Measurements from ENCODE around the gene DEDD. TPM values are rescaled to one million over a fixed set of nuclear protein-coding genes. Genes with fewer than 3 reads are reported as not detected.
"Not testable (repeated sequence)": the region's sequence is repeated elsewhere in the genome, so short reads cannot be mapped to it uniquely, and the experiment has no call there.

DEDD gene
- total RNA-seq, 1 donor from 2014 or later: 40.9 TPM

DNA sequence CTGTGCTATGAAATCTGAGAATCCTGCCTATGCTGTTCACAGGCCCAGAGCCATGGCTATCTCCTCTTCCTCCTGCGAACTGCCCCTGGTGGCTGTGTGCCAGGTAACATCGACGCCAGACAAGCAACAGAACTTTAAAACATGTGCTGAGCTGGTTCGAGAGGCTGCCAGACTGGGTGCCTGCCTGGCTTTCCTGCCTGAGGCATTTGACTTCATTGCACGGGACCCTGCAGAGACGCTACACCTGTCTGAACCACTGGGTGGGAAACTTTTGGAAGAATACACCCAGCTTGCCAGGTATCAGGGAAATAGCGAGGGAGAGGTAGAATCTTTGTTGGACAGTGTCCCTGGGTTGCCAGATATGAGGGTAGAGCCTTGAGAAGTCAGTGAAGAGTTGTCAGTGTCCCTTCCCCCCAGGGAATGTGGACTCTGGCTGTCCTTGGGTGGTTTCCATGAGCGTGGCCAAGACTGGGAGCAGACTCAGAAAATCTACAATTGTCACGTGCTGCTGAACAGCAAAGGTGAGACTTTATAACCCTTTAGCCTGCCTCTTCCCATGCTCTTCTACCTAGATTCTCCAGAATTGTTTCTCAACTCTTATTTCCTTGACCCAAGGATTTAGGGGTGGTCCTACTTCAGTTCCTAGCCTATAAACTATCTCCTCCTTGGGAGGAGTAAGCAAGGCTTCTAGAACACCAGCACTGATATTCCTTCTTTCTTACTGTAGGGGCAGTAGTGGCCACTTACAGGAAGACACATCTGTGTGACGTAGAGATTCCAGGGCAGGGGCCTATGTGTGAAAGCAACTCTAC lies 13.2 kb downstream of the DEDD start:
- H3K4me2 ChIP-seq (ENCODE audit: low read length): peak overlapping the region; percentile 86
- Mint-ChIP-seq H3K27me3 (ENCODE audit: low read depth, unreplicated experiment) (no peaks in the 10 kb centered on the region), H3K36me3 (ENCODE audit: low read depth, unreplicated experiment) (peaks cover 22% of the 10 kb centered on the region), H3K27ac (ENCODE audit: unreplicated experiment) (peak overlapping the region; percentile 98), H3K4me1 (ENCODE audit: low read depth, unreplicated experiment) (peaks cover 31% of the 10 kb centered on the region), H3K9me3 (ENCODE audit: unreplicated experiment) (no peaks in the 10 kb centered on the region), H3K4me3 (ENCODE audit: unreplicated experiment) (peak overlapping the region; percentile 95)
- no peak for FAIRE-seq
- H3K36me3 ChIP-seq (ENCODE audit: insufficient read depth, low read length): peaks cover 29% of the 10 kb centered on the region
- peaks cover 32% of the 10 kb centered on the region for H4K20me1 ChIP-seq (ENCODE audit: insufficient read depth, low read length)
- H3K79me2 ChIP-seq (ENCODE audit: insufficient read depth, low read length): peaks cover 69% of the 10 kb centered on the region
- TF ChIP-seq, protein P1, sequence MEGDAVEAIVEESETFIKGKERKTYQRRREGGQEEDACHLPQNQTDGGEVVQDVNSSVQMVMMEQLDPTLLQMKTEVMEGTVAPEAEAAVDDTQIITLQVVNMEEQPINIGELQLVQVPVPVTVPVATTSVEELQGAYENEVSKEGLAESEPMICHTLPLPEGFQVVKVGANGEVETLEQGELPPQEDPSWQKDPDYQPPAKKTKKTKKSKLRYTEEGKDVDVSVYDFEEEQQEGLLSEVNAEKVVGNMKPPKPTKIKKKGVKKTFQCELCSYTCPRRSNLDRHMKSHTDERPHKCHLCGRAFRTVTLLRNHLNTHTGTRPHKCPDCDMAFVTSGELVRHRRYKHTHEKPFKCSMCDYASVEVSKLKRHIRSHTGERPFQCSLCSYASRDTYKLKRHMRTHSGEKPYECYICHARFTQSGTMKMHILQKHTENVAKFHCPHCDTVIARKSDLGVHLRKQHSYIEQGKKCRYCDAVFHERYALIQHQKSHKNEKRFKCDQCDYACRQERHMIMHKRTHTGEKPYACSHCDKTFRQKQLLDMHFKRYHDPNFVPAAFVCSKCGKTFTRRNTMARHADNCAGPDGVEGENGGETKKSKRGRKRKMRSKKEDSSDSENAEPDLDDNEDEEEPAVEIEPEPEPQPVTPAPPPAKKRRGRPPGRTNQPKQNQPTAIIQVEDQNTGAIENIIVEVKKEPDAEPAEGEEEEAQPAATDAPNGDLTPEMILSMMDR (IDR thresholded peaks at IDR 0.05; ENCODE audit: insufficient read depth, low read depth, low read length): peak; percentile 48
- no peak for TF ChIP-seq EZH2 (IDR thresholded peaks at IDR 0.05; ENCODE audit: insufficient read depth, low read length)
- peak overlapping the region; percentile 98 for H3K4me3 ChIP-seq (ENCODE audit: insufficient read depth, low read depth, low read length)
- peak overlapping the region; percentile 98 for H3K27ac ChIP-seq (ENCODE audit: low read depth, low read length)
- H3K9me3 ChIP-seq (ENCODE audit: insufficient read depth, low read depth, low read length): no peaks in the 10 kb centered on the region
- H3K9ac ChIP-seq (ENCODE audit: low read length): peak overlapping the region; percentile 99
- H3K4me1 ChIP-seq (ENCODE audit: insufficient read depth, low read length): peaks cover 29% of the 10 kb centered on the region
- no peak overlapping the region for H2AFZ ChIP-seq (ENCODE audit: low read depth, low read length)
- no peaks in the 10 kb centered on the region for H3K27me3 ChIP-seq (ENCODE audit: insufficient read depth, low read length)
- peak; percentile 71 for DNase-seq (ENCODE audit: low read depth)

DNA sequence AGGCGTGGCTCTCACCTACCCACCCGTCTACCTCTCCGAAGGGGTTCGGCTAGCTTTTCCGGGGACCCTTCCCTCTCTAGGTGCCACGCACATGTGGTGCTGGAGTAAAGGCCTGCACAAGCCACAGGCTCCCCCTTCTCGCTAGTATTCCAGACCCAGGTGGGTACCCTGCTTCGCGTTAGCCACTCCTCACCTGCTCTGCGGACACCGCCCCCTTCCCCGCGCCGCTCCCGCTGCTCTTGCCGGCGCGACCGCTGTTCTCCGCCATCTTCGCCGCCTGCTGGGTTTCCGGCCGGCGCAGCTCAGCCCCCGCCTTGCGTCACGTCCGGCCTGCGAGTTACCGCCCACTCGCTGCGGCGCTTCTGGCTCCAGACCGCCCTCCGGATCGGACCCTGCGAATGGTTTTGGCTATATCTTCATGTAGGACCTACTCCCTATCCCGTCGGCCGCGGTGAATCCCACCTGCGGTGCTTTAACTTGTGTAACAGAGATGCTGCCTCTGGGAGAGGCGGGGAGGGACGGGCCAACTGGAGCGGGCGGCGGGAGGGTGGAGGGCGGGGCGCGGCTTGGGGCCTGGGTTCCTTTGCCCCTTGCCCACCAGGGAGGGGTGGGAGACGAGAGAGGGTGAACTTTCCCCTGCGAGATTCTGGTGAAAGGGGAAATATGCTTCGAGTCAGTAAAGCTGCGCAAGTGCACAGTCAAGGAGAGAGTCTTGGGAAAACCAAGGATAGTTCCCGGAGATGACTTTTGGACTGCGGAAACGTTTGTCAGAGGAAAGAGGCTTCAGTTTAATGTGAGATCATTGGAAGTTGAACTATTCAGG lies 14.5 kb downstream of the DEDD start, which contains the start of the genes NIT1 and PFDN2:
Gene NIT1 (plus strand): TSS at position 347 of the 823 bp plus-strand sequence. CDS start 72 bp downstream, at position 419.
Gene PFDN2 (minus strand): TSS at position 279 of the 823 bp plus-strand sequence. CDS start 11 bp downstream, at position 268.
- peak within 1 kb of the TSS; percentile 98 for H3K27ac Mint-ChIP-seq (ENCODE audit: unreplicated experiment)
- Histone ChIP-seq H2AFZ (ENCODE audit: low read depth, low read length) (peak within 1 kb of the TSS; percentile 73), H3K4me3 (ENCODE audit: insufficient read depth, low read depth, low read length) (peak within 1 kb of the TSS; percentile 98), H3K4me1 (ENCODE audit: insufficient read depth, low read length) (peaks cover 31% of the 10 kb centered on the region), H3K9ac (ENCODE audit: low read length) (peak within 1 kb of the TSS; percentile 99), H3K4me2 (ENCODE audit: low read length) (peak within 1 kb of the TSS; percentile 86), H3K27ac (ENCODE audit: low read depth, low read length) (peak within 1 kb of the TSS; percentile 98), H3K36me3 (ENCODE audit: insufficient read depth, low read length) (peaks cover 29% of the 10 kb centered on the region), H4K20me1 (ENCODE audit: insufficient read depth, low read length) (peaks cover 39% of the 10 kb centered on the region), H3K79me2 (ENCODE audit: insufficient read depth, low read length) (peaks cover 78% of the 10 kb centered on the region), H3K9me3 (ENCODE audit: insufficient read depth, low read depth, low read length) (no peaks in the 10 kb centered on the region), H3K27me3 (ENCODE audit: insufficient read depth, low read length) (no peaks in the 10 kb centered on the region)
- peaks cover 17% of the 10 kb centered on the region for H3K36me3 Mint-ChIP-seq (ENCODE audit: low read depth, unreplicated experiment)
- FAIRE-seq (no peak), DNase-seq (ENCODE audit: low read depth) (peak; percentile 79)
- peak within 1 kb of the TSS; percentile 95 for H3K4me3 Mint-ChIP-seq (ENCODE audit: unreplicated experiment)
- TF ChIP-seq, protein P1 (IDR thresholded peaks at IDR 0.05; ENCODE audit: insufficient read depth, low read depth, low read length): no peak
- TF ChIP-seq EZH2 (IDR thresholded peaks at IDR 0.05; ENCODE audit: insufficient read depth, low read length): no peak
- no peaks in the 10 kb centered on the region for H3K9me3 Mint-ChIP-seq (ENCODE audit: unreplicated experiment)
- H3K4me1 Mint-ChIP-seq (ENCODE audit: low read depth, unreplicated experiment): peaks cover 31% of the 10 kb centered on the region
- H3K27me3 Mint-ChIP-seq (ENCODE audit: low read depth, unreplicated experiment): no peaks in the 10 kb centered on the region

DNA sequence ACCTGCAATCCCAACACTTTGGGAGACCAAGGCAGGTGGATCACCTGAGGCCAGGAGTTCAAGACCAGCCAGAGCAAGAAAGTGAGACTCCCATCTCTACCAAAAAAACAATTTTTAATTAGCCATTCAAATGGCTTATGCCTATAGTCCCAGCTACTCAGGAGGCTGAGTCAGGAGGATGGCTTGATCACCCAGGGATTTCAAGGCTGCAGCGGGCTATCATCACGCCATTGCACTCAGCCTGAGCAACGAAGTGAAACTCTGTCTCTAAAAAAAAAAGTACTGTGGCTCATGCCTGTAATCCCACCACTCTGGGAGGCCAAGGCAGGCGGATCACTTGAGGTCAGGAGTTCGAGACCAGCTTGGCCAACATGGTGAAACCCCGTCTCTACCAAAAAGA lies 16.5 kb downstream of the DEDD start:
- Histone ChIP-seq H4K20me1 (ENCODE audit: insufficient read depth, low read length) (peaks cover 51% of the 10 kb centered on the region), H3K9ac (ENCODE audit: low read length) (peak overlapping the region; percentile 44), H3K4me1 (ENCODE audit: insufficient read depth, low read length) (peaks cover 31% of the 10 kb centered on the region), H3K27ac (ENCODE audit: low read depth, low read length) (peak overlapping the region; percentile 98), H3K36me3 (ENCODE audit: insufficient read depth, low read length) (peaks cover 15% of the 10 kb centered on the region), H3K79me2 (ENCODE audit: insufficient read depth, low read length) (peaks cover 94% of the 10 kb centered on the region), H3K4me2 (ENCODE audit: low read length) (peak overlapping the region; percentile 86)
- Mint-ChIP-seq H3K4me3 (ENCODE audit: unreplicated experiment) (peak overlapping the region; percentile 95), H3K27ac (ENCODE audit: unreplicated experiment) (peak overlapping the region; percentile 98), H3K4me1 (ENCODE audit: low read depth, unreplicated experiment) (peaks cover 36% of the 10 kb centered on the region)
- not testable (repeated sequence) for H3K36me3 Mint-ChIP-seq (ENCODE audit: low read depth, unreplicated experiment); FAIRE-seq; H3K27me3 ChIP-seq (ENCODE audit: insufficient read depth, low read length); H3K9me3 Mint-ChIP-seq (ENCODE audit: unreplicated experiment); H2AFZ ChIP-seq (ENCODE audit: low read depth, low read length); H3K9me3 ChIP-seq (ENCODE audit: insufficient read depth, low read depth, low read length); DNase-seq (ENCODE audit: low read depth); H3K27me3 Mint-ChIP-seq (ENCODE audit: low read depth, unreplicated experiment); H3K4me3 ChIP-seq (ENCODE audit: insufficient read depth, low read depth, low read length)
